ENCODE measurements around the gene GGA1.

GGA1 gene

GRCh38 chr22:37657590-37658132 lies 49.0 kb downstream of the GGA1 start:
- no peak for TF ChIP-seq CTCF (conservative IDR thresholded peaks at IDR 0.05; ENCODE audit: low read depth, low read length)
- peak overlapping the region; percentile 71 for H3K4me3 ChIP-seq (ENCODE audit: low read length)
- DNase-seq (ENCODE audit: low read depth), result no peak

- DNase-seq (ENCODE audit: low read depth), result peak; percentile 100
- no peak for TF ChIP-seq CTCF (conservative IDR thresholded peaks at IDR 0.05; ENCODE audit: low read depth, low read length)
- peak within 1 kb of the TSS; percentile 71 for H3K4me3 ChIP-seq (ENCODE audit: low read length)
Measured at GRCh38 chr22:37658133-37659065, 49.8 kb downstream of the GGA1 start, which contains the start of gene PDXP. PDXP (plus strand) TSS chr22:37658723; CDS start chr22:37658783, 60 bp downstream.

GRCh38 chr22:37659066-37659896 lies 50.6 kb downstream of the GGA1 start:
- peak overlapping the region; percentile 70 for H3K4me3 ChIP-seq (ENCODE audit: low read length)
- no peak for TF ChIP-seq CTCF (conservative IDR thresholded peaks at IDR 0.05; ENCODE audit: low read depth, low read length)
- DNase-seq (ENCODE audit: low read depth), result no peak

- peak overlapping the region; percentile 70 for H3K4me3 ChIP-seq (ENCODE audit: low read length)
- no peak for DNase-seq (ENCODE audit: low read depth)
- no peak for TF ChIP-seq CTCF (conservative IDR thresholded peaks at IDR 0.05; ENCODE audit: low read depth, low read length)
Measured at GRCh38 chr22:37659897-37660708, 51.5 kb downstream of the GGA1 start.

GRCh38 chr22:37660709-37661045 lies 52.0 kb downstream of the GGA1 start:
- no peak for DNase-seq (ENCODE audit: low read depth)
- H3K4me3 ChIP-seq (ENCODE audit: low read length), result no peak overlapping the region
- TF ChIP-seq CTCF (conservative IDR thresholded peaks at IDR 0.05; ENCODE audit: low read depth, low read length), result no peak

- TF ChIP-seq CTCF (conservative IDR thresholded peaks at IDR 0.05; ENCODE audit: low read depth, low read length), result peak; percentile 59
- peak; percentile 32 for DNase-seq (ENCODE audit: low read depth)
- H3K4me3 ChIP-seq (ENCODE audit: low read length), result no peak overlapping the region
Measured at GRCh38 chr22:37661160-37661924, 52.7 kb downstream of the GGA1 start.
